Measurements from ENCODE around the gene BCAS3. TPM values are rescaled to one million over a fixed set of nuclear protein-coding genes. Genes with fewer than 3 reads are reported as not detected.

Gene BCAS3
- total RNA-seq, 1 donor from 2014 or later: 64.9 TPM

DNA sequence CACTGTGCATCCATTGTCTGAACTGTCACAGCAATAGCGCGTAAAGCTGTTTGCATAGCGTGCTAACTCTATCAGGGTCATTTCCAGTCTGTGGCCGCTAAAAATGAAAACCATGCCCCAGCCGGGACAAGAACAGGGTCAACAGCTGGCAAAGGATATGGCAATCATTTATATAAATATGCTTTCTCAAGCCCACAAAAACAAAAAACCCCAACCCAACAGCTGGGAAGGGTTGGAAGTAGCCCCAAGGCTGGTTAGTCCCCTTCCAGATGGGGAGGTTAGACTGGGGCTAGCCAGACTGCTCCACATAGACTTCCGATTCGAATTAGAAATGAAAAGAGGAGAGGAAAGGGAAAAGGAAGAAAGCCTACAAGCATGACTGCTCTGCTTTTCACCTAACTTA lies 518.7 kb downstream of the BCAS3 start:
- H3K27ac Mint-ChIP-seq: peak overlapping the region; percentile 94
- H3K9me3 Mint-ChIP-seq: no peaks in the 10 kb centered on the region
- TF ChIP-seq, protein P1, sequence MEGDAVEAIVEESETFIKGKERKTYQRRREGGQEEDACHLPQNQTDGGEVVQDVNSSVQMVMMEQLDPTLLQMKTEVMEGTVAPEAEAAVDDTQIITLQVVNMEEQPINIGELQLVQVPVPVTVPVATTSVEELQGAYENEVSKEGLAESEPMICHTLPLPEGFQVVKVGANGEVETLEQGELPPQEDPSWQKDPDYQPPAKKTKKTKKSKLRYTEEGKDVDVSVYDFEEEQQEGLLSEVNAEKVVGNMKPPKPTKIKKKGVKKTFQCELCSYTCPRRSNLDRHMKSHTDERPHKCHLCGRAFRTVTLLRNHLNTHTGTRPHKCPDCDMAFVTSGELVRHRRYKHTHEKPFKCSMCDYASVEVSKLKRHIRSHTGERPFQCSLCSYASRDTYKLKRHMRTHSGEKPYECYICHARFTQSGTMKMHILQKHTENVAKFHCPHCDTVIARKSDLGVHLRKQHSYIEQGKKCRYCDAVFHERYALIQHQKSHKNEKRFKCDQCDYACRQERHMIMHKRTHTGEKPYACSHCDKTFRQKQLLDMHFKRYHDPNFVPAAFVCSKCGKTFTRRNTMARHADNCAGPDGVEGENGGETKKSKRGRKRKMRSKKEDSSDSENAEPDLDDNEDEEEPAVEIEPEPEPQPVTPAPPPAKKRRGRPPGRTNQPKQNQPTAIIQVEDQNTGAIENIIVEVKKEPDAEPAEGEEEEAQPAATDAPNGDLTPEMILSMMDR (IDR thresholded peaks at IDR 0.05; ENCODE audit: unreplicated experiment): no peak
- H3K4me3 Mint-ChIP-seq: no peak overlapping the region
- H3K4me1 Mint-ChIP-seq: peaks cover 55% of the 10 kb centered on the region
- DNase-seq (ENCODE audit: low spot score in 2 of 2, unreplicated experiment in 2 of 2): no peak
- peaks cover 12% of the 10 kb centered on the region for H3K36me3 Mint-ChIP-seq
- no peaks in the 10 kb centered on the region for H3K27me3 Mint-ChIP-seq (ENCODE audit: low read depth)

DNA sequence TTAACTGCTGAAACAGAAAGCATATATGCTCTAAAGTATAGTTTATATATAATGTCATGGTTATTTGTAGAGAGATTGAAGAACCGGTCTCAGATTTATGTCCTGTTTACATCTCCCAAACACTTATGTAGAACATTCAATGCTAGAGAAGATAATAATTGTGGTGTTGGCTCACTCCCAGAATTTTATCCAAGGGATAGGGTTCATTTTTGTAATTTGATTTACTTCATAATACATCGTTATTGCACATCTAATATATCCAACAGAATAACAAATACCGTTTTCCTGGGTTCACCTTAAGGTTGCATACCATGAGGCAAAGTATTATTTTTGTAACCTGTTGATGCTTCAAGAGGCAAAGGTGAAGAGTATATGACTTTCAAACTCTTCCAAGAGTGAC lies 519.1 kb downstream of the BCAS3 start:
- H3K27ac Mint-ChIP-seq: peak overlapping the region; percentile 94
- no peak for DNase-seq (ENCODE audit: low spot score in 2 of 2, unreplicated experiment in 2 of 2)
- peaks cover 8% of the 10 kb centered on the region for H3K36me3 Mint-ChIP-seq
- H3K4me1 Mint-ChIP-seq: peaks cover 57% of the 10 kb centered on the region
- no peaks in the 10 kb centered on the region for H3K27me3 Mint-ChIP-seq (ENCODE audit: low read depth)
- TF ChIP-seq, protein P1 (IDR thresholded peaks at IDR 0.05; ENCODE audit: unreplicated experiment): no peak
- no peaks in the 10 kb centered on the region for H3K9me3 Mint-ChIP-seq
- H3K4me3 Mint-ChIP-seq: no peak overlapping the region

DNA sequence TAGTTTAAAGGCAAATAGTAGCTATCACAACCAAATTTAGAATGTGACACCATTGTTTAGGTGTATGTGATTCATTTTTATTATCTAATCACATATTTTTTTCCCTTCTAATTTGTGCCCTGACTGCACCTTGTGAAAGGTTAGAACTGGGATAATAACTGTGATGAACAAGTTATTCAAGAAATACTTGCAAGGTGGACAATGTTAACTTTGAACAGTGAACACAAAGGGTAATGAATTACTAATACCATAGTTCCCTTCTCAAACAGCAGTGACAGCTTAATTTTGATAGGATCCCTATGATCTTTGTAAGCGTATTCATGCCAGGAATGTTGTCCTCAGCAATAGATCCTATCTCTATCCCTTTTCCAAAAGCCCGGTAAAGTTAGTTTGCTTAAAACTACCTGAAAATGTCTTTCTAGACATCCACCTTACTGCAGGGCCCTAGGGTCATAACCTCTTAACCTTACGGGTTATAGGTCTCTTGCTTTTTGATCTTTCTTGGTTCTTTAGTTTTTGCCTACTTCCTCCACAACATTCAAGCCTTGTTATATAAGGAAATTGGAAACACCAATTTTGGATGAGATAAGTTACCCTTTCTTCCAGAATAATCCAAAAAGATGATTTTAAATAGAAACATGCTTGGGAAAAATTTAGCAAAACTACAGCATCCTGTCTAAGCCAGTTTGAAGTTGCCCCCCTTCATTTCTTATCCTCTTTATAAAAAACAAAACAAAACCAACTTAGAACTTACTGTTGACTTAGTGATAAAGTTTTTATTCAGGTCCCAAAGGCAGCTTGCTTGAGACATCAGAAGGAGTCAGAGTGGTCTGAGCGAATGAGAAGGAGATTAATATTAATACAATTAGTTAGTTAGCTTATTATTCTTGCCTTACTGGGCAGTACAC lies 522.0 kb downstream of the BCAS3 start:
- peaks cover 3% of the 10 kb centered on the region for H3K36me3 Mint-ChIP-seq
- no peak for DNase-seq (ENCODE audit: low spot score in 2 of 2, unreplicated experiment in 2 of 2)
- H3K9me3 Mint-ChIP-seq: no peaks in the 10 kb centered on the region
- H3K27ac Mint-ChIP-seq: peak overlapping the region; percentile 89
- H3K27me3 Mint-ChIP-seq (ENCODE audit: low read depth): no peaks in the 10 kb centered on the region
- no peak overlapping the region for H3K4me3 Mint-ChIP-seq
- peaks cover 65% of the 10 kb centered on the region for H3K4me1 Mint-ChIP-seq
- TF ChIP-seq, protein P1 (IDR thresholded peaks at IDR 0.05; ENCODE audit: unreplicated experiment): no peak

DNA sequence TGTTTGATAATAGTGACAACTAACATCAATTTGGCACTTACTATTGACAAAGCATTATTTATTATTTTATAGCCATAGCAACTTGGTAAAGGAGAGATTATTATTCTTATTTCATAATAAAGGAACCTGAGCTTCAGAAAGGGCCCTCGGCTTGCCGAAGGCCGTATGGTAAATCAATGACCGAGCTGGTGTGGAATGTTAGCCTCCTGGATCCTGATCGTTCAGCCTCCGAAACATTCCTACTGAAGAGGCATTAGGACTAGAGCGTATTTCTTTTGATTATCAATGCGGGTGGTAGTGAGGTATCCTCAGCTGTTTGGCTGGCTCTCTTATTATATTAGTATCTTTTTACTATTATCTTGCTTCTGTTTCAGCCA lies 522.7 kb downstream of the BCAS3 start:
- no peaks in the 10 kb centered on the region for H3K27me3 Mint-ChIP-seq (ENCODE audit: low read depth)
- H3K4me3 Mint-ChIP-seq: no peak overlapping the region
- H3K4me1 Mint-ChIP-seq: peaks cover 68% of the 10 kb centered on the region
- H3K9me3 Mint-ChIP-seq: no peaks in the 10 kb centered on the region
- H3K27ac Mint-ChIP-seq: peak overlapping the region; percentile 89
- no peak for DNase-seq (ENCODE audit: low spot score in 2 of 2, unreplicated experiment in 2 of 2)
- peaks cover 1% of the 10 kb centered on the region for H3K36me3 Mint-ChIP-seq
- TF ChIP-seq, protein P1 (IDR thresholded peaks at IDR 0.05; ENCODE audit: unreplicated experiment): no peak

DNA sequence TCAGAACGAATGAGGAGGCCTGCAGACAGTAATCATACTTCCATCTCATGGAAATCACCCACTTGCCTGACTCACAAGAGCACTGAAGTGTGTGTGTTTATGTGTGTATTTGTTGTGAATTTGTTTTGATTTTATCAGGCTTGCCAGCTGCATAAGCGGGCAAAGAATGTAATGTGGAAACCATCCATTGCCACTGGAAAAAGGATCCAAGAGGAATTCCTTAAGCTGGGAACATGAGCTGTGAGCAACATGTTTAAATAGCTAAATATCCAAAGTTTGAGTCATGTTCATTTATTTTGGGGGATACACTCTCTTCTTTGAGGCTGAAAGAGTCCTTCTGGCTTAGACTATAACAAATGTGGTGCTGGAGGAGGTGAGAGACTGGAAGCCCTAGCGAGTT lies 523.6 kb downstream of the BCAS3 start:
- DNase-seq (ENCODE audit: low spot score in 2 of 2, unreplicated experiment in 2 of 2): no peak
- Mint-ChIP-seq H3K27me3 (ENCODE audit: low read depth) (no peaks in the 10 kb centered on the region), H3K9me3 (no peaks in the 10 kb centered on the region), H3K4me3 (no peak overlapping the region), H3K36me3 (peaks cover 1% of the 10 kb centered on the region), H3K27ac (peak overlapping the region; percentile 86), H3K4me1 (peaks cover 69% of the 10 kb centered on the region)
- TF ChIP-seq, protein P1 (IDR thresholded peaks at IDR 0.05; ENCODE audit: unreplicated experiment): no peak
